ENCODE data around the gene TUSC2. TPM values are rescaled to one million over a fixed set of nuclear protein-coding genes. Genes with fewer than 3 reads are reported as not detected.

TUSC2 gene
- total RNA-seq, 2 donors from 2014 or later, result 17.7 to 18.0 TPM

DNA sequence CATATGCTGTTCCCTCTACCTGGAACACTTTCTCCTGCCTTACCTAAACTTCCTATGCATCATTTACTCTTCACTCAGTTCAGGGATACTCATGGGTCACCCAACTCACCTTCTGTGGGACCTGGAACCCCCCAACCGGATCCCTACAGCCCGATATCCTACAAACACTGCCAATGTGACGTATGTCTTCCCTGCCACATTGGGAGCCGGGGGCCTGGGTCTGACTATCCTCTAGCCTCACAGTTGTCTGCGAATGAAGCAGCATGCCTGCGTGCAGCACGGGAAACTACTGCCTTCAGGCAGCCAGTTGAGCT, 22.1 kb upstream of the TUSC2 start:
- H3K27ac Mint-ChIP-seq, result peak overlapping the region; percentile 99
- H3K4me1 Mint-ChIP-seq, result peaks cover 32% of the 10 kb centered on the region
- H3K4me3 Mint-ChIP-seq, result peak overlapping the region; percentile 95
- DNase-seq (no peak), ATAC-seq (no peak)
- no peaks in the 10 kb centered on the region for H3K27me3 Mint-ChIP-seq
- no peaks in the 10 kb centered on the region for H3K9me3 ChIP-seq (ENCODE audit: control insufficient read depth, low read length, poor library complexity, severe bottlenecking)
- peaks cover 2% of the 10 kb centered on the region for H3K36me3 Mint-ChIP-seq (ENCODE audit: low read depth)

- H3K36me3 Mint-ChIP-seq (ENCODE audit: low read depth), result peaks cover 2% of the 10 kb centered on the region
- peaks cover 35% of the 10 kb centered on the region for H3K4me1 Mint-ChIP-seq
- no peaks in the 10 kb centered on the region for H3K9me3 ChIP-seq (ENCODE audit: control insufficient read depth, low read length, poor library complexity, severe bottlenecking)
- no peak overlapping the region for H3K4me3 Mint-ChIP-seq
- no peaks in the 10 kb centered on the region for H3K27me3 Mint-ChIP-seq
- DNase-seq (peak; percentile 64 to 68 (median 64)), ATAC-seq (peak; percentile 16)
- no peak overlapping the region for H3K27ac Mint-ChIP-seq
These were observed 19.3 kb upstream of the TUSC2 start for GRCh38 chr3:50347187-50347813.

- Mint-ChIP-seq H3K4me3 (peak within 1 kb of the TSS; percentile 85), H3K27ac (peak within 1 kb of the TSS; percentile 24), H3K36me3 (ENCODE audit: low read depth) (peaks cover 2% of the 10 kb centered on the region), H3K4me1 (peaks cover 34% of the 10 kb centered on the region), H3K27me3 (no peaks in the 10 kb centered on the region)
- peak; percentile 40 for ATAC-seq
- peak; percentile 70 to 75 (median 70) for DNase-seq
- no peaks in the 10 kb centered on the region for H3K9me3 ChIP-seq (ENCODE audit: control insufficient read depth, low read length, poor library complexity, severe bottlenecking)
These were observed 17.7 kb upstream of the TUSC2 start, which contains the start of gene ZMYND10 for GRCh38 chr3:50345586-50346234. Gene ZMYND10 (minus strand): TSS chr3:50345732. CDS start chr3:50345579, 153 bp downstream.

DNA sequence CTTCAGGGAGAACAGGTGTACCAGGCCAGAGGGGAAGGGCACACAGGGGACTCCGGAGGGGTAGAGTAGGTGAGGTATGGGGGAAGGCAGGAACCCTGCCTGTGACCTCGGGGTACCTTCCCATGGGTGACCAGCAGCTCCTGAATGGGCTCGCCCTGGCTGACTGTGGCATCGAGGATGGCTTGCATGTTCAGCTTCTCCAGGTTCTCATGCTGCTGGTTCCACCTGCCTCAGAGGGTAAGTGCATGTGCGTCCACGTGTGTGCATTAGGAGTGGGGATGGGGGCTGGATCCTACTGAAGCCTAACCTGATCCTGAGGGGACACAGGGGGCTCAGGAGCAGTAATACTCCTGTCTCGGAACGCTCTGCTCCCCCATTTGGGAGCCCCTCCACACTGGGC, 17.0 kb upstream of the TUSC2 start:
- no peak for ATAC-seq
- H3K27ac Mint-ChIP-seq, result no peak overlapping the region
- peaks cover 28% of the 10 kb centered on the region for H3K4me1 Mint-ChIP-seq

DNA sequence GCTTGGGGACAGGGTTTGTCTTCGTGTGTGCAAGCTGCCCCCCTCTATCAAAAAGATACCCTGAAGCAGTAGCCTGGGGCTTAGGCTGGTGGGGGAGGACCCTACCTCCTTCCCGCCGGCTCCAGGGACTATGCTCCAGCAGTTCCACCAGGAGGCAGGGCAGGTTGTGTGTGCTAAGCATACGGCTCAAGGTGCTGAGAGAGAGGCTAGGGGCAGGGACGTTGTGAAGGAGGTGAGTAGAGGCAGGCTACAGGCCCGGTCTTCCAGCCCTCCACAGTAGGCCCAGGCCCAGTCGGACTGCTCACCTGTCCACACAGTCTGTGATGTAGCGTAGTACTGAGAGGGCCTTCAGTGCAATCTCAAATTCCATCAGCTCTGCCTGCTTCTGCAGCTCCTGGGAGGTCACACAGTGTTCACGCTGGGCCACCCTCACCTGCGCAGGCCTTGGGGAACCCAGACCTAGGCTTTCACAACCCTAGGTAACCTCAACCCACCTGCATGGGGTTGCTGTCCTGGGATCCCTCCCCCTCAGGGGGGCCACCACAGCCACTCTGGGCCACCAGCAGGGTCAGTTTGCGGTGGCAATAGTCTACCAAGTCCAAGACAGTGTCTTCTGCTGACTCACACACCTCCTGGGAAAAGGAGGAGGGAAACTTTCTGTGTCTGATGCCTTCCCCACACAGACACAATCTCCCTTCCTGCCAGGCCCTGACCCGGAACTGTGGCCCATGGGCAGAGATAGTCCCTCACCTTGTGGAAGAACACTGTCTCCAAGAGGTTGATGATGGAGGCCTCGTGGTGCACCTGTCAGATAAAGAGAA, 15.0 kb upstream of the TUSC2 start:
- Mint-ChIP-seq H3K27me3 (no peaks in the 10 kb centered on the region), H3K27ac (peak overlapping the region; percentile 99), H3K4me3 (no peak overlapping the region), H3K4me1 (peaks cover 39% of the 10 kb centered on the region), H3K36me3 (ENCODE audit: low read depth) (peaks cover 4% of the 10 kb centered on the region)
- DNase-seq, result no peak
- no peaks in the 10 kb centered on the region for H3K9me3 ChIP-seq (ENCODE audit: control insufficient read depth, low read length, poor library complexity, severe bottlenecking)
- no peak for ATAC-seq

More for the DNA sequence above, 17.0 kb upstream of the TUSC2 start:
- H3K9me3 ChIP-seq (ENCODE audit: control insufficient read depth, low read length, poor library complexity, severe bottlenecking), result no peaks in the 10 kb centered on the region
- no peaks in the 10 kb centered on the region for H3K27me3 Mint-ChIP-seq
- H3K4me3 Mint-ChIP-seq, result peak overlapping the region; percentile 59
- H3K36me3 Mint-ChIP-seq (ENCODE audit: low read depth), result peaks cover under 1% of the 10 kb centered on the region
- no peak for DNase-seq

- H3K4me1 Mint-ChIP-seq, result peaks cover 40% of the 10 kb centered on the region
- peak overlapping the region; percentile 41 for H3K4me3 Mint-ChIP-seq
- no peaks in the 10 kb centered on the region for H3K27me3 Mint-ChIP-seq
- DNase-seq (no peak), ATAC-seq (no peak)
- peak overlapping the region; percentile 99 for H3K27ac Mint-ChIP-seq
- H3K9me3 ChIP-seq (ENCODE audit: control insufficient read depth, low read length, poor library complexity, severe bottlenecking), result no peaks in the 10 kb centered on the region
- H3K36me3 Mint-ChIP-seq (ENCODE audit: low read depth), result peaks cover 5% of the 10 kb centered on the region
These were observed 14.1 kb upstream of the TUSC2 start for GRCh38 chr3:50341996-50342650.

DNA sequence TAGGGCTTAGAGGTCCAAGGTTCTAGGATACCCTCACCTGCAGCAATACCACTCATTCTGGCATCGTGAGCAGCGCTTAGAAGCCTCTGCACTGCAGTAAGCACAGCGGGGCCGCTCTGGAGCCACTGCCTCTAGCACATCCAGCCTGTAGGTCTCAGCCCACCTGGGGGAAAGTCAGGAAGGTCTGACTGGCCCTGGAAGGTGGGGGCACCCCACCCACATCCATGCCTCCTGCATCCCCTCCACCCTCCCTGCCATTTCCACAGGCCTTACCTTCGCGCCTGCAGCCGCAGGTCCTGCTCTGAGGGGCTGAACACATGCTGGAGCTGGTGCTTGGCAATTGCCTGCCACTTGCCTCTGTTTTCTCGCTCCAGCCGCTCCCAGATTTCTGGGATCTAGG, 13.5 kb upstream of the TUSC2 start:
- Mint-ChIP-seq H3K4me1 (peaks cover 41% of the 10 kb centered on the region), H3K36me3 (ENCODE audit: low read depth) (peaks cover 5% of the 10 kb centered on the region), H3K4me3 (peak overlapping the region; percentile 97), H3K27ac (peak overlapping the region; percentile 99), H3K27me3 (no peaks in the 10 kb centered on the region)
- no peak for DNase-seq
- no peak for ATAC-seq
- no peaks in the 10 kb centered on the region for H3K9me3 ChIP-seq (ENCODE audit: control insufficient read depth, low read length, poor library complexity, severe bottlenecking)

- H3K4me1 Mint-ChIP-seq, result peaks cover 45% of the 10 kb centered on the region
These were observed 12.7 kb upstream of the TUSC2 start, which contains the start of gene RASSF1 for GRCh38 chr3:50340448-50341329. Gene RASSF1 (minus strand): TSS chr3:50340836. CDS start chr3:50340805, 31 bp downstream.

GRCh38 chr3:50340147-50340447, 12.1 kb upstream of the TUSC2 start:
- Mint-ChIP-seq H3K27me3 (no peaks in the 10 kb centered on the region), H3K4me1 (peaks cover 50% of the 10 kb centered on the region)

More at GRCh38 chr3:50340448-50341329, 12.7 kb upstream of the TUSC2 start, which contains the start of gene RASSF1:
- Mint-ChIP-seq H3K27me3 (no peaks in the 10 kb centered on the region), H3K36me3 (ENCODE audit: low read depth) (peaks cover 5% of the 10 kb centered on the region), H3K4me3 (peak within 1 kb of the TSS; percentile 97), H3K27ac (peak within 1 kb of the TSS; percentile 99)
- no peaks in the 10 kb centered on the region for H3K9me3 ChIP-seq (ENCODE audit: control insufficient read depth, low read length, poor library complexity, severe bottlenecking)
- peak in 2 of 3 donors; percentile 61 to 62 for DNase-seq
- peak; percentile 17 for ATAC-seq

GRCh38 chr3:50339485-50340146, 11.6 kb upstream of the TUSC2 start:
- peaks cover 5% of the 10 kb centered on the region for H3K36me3 Mint-ChIP-seq (ENCODE audit: low read depth)
- DNase-seq, result no peak
- ATAC-seq, result no peak
- H3K4me3 Mint-ChIP-seq, result peak overlapping the region; percentile 97
- H3K27ac Mint-ChIP-seq, result peak overlapping the region; percentile 99
- H3K4me1 Mint-ChIP-seq, result peaks cover 51% of the 10 kb centered on the region
- no peaks in the 10 kb centered on the region for H3K9me3 ChIP-seq (ENCODE audit: control insufficient read depth, low read length, poor library complexity, severe bottlenecking)
- no peaks in the 10 kb centered on the region for H3K27me3 Mint-ChIP-seq

More at GRCh38 chr3:50340147-50340447, 12.1 kb upstream of the TUSC2 start:
- ATAC-seq (no peak), DNase-seq (no peak)
- Mint-ChIP-seq H3K36me3 (ENCODE audit: low read depth) (peaks cover 5% of the 10 kb centered on the region), H3K4me3 (peak overlapping the region; percentile 97), H3K27ac (peak overlapping the region; percentile 99)
- H3K9me3 ChIP-seq (ENCODE audit: control insufficient read depth, low read length, poor library complexity, severe bottlenecking), result no peaks in the 10 kb centered on the region

DNA sequence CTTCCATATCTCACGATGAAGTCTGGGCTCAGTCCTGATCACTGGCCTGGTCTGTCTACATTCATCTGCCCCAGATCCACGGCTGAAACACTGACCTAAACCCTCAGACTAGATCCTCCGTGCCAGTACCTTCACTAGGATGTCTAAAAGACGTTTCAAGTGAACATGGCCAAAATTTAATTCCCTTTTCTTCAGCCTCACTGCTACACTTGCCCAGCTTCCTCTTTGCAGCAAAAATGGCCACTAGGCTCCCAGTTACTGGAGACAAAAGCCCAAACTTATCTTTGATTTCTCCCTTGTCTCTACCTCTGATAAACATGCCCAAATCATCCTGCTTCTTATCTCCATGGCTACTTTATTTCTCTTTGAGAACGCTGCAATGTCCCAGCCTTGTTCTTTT, 10.9 kb upstream of the TUSC2 start:
- Mint-ChIP-seq H3K4me3 (peak overlapping the region; percentile 97), H3K27me3 (no peaks in the 10 kb centered on the region), H3K4me1 (peaks cover 55% of the 10 kb centered on the region), H3K36me3 (ENCODE audit: low read depth) (peaks cover 5% of the 10 kb centered on the region), H3K27ac (peak overlapping the region; percentile 99)
- DNase-seq (no peak), ATAC-seq (no peak)
- H3K9me3 ChIP-seq (ENCODE audit: control insufficient read depth, low read length, poor library complexity, severe bottlenecking), result no peaks in the 10 kb centered on the region
